ENCODE measurements around the gene CTTN. TPM values are rescaled to one million over a fixed set of nuclear protein-coding genes. Genes with fewer than 3 reads are reported as not detected.

The CTTN gene
- total RNA-seq, 3 donors from 2014 or later, result 223 to 314 (median 280) TPM

GRCh38 chr11:70481625-70482528 lies 83.5 kb downstream of the CTTN start:
- intact Hi-C loops (cut with DNase I, micrococcal nuclease), result no loop called here
- ATAC-seq (peak; percentile 83), DNase-seq (peak in 2 of 3 donors; percentile 9 to 52)
- H3K4me3 ChIP-seq, result no peak overlapping the region
- H3K4me1 ChIP-seq (ENCODE audit: low read depth), result no peaks in the 10 kb centered on the region
- no peaks in the 10 kb centered on the region for H3K9me3 ChIP-seq
- no peak for TF ChIP-seq CTCF (IDR thresholded peaks at IDR 0.05)
- H3K36me3 ChIP-seq (ENCODE audit: low read depth), result no peaks in the 10 kb centered on the region

GRCh38 chr11:70482529-70482917 lies 84.2 kb downstream of the CTTN start:
- ATAC-seq (peak; percentile 3), DNase-seq (peak in 1 of 3 donors; percentile 31)
- intact Hi-C loops (cut with DNase I, micrococcal nuclease), result no loop called here
- no peaks in the 10 kb centered on the region for H3K9me3 ChIP-seq
- TF ChIP-seq CTCF (IDR thresholded peaks at IDR 0.05), result no peak
- no peaks in the 10 kb centered on the region for H3K36me3 ChIP-seq (ENCODE audit: low read depth)
- no peak overlapping the region for H3K4me3 ChIP-seq
- no peaks in the 10 kb centered on the region for H3K4me1 ChIP-seq (ENCODE audit: low read depth)

GRCh38 chr11:70483077-70483861 lies 84.9 kb downstream of the CTTN start:
- TF ChIP-seq CTCF (IDR thresholded peaks at IDR 0.05), result no peak
- Histone ChIP-seq H3K9me3 (no peaks in the 10 kb centered on the region), H3K4me1 (ENCODE audit: low read depth) (no peaks in the 10 kb centered on the region), H3K4me3 (no peak overlapping the region), H3K36me3 (ENCODE audit: low read depth) (no peaks in the 10 kb centered on the region)
- DNase-seq (peak in 2 of 3 donors; percentile 6 to 32), ATAC-seq (peak; percentile 71)
- intact Hi-C loops (cut with DNase I, micrococcal nuclease), result no loop called here

GRCh38 chr11:70483917-70484316 lies 85.6 kb downstream of the CTTN start:
- H3K4me1 ChIP-seq (ENCODE audit: low read depth), result no peaks in the 10 kb centered on the region
- intact Hi-C loops (cut with DNase I, micrococcal nuclease), result no loop called here
- TF ChIP-seq CTCF (IDR thresholded peaks at IDR 0.05), result no peak
- DNase-seq (no peak), ATAC-seq (no peak)
- no peak overlapping the region for H3K4me3 ChIP-seq
- H3K9me3 ChIP-seq, result no peaks in the 10 kb centered on the region
- H3K36me3 ChIP-seq (ENCODE audit: low read depth), result no peaks in the 10 kb centered on the region

GRCh38 chr11:70485326-70486025 lies 87.1 kb downstream of the CTTN start:
- no peaks in the 10 kb centered on the region for H3K4me1 ChIP-seq (ENCODE audit: low read depth)
- H3K9me3 ChIP-seq, result peaks cover 3% of the 10 kb centered on the region
- intact Hi-C loops (cut with DNase I, micrococcal nuclease), result no loop called here
- ATAC-seq (no peak), DNase-seq (peak in 1 of 3 donors; percentile 25)
- no peak for TF ChIP-seq CTCF (IDR thresholded peaks at IDR 0.05)
- no peaks in the 10 kb centered on the region for H3K36me3 ChIP-seq (ENCODE audit: low read depth)
- no peak overlapping the region for H3K4me3 ChIP-seq

Measured in mucosa of descending colon (tissue), 3 donors.